Stimulated activated effector memory CD8-positive, alpha-beta T cell treated with anti-CD3 and anti-CD28 coated beads, Interleukin-12 subunit alpha, Interleukin-12 subunit beta, amount 100 ng/mL, for 72 hours (primary cell): Measurements from ENCODE around the gene DRD3.
A peak's percentile ranks its signal among the peaks of the same experiment; 100 is the strongest.

ENCODE experiments used
- ATAC-seq: fragments of 150-1000 bp; cut with Tn5 transposase; 2 replicates; pipeline ENCODE4 v1.10.0; 2021
- DNase-seq, 2 donors: peaks; one replicate each; pipeline ENCODE4 v3.0.0; 2021 to 2022; ENCODE audit warnings: low spot score in 2 of 2
- H3K27ac Mint-ChIP-seq: one replicate; pipeline ENCODE4 v1.8.0; 2022; ENCODE audit warnings: mild to moderate bottlenecking, mixed read lengths
- H3K36me3 Mint-ChIP-seq: one replicate; pipeline ENCODE4 v1.8.0; 2022; ENCODE audit warnings: mild to moderate bottlenecking, mixed read lengths
- H3K4me1 Mint-ChIP-seq: one replicate; pipeline ENCODE4 v1.8.0; 2022; ENCODE audit warnings: mixed read lengths
- H3K4me3 Mint-ChIP-seq: one replicate; pipeline ENCODE4 v1.8.0; 2022; ENCODE audit warnings: mild to moderate bottlenecking, mixed read lengths
- H3K9me3 Mint-ChIP-seq: one replicate; pipeline ENCODE4 v1.8.0; 2022; ENCODE audit warnings: mixed read lengths

DRD3 gene

DNA sequence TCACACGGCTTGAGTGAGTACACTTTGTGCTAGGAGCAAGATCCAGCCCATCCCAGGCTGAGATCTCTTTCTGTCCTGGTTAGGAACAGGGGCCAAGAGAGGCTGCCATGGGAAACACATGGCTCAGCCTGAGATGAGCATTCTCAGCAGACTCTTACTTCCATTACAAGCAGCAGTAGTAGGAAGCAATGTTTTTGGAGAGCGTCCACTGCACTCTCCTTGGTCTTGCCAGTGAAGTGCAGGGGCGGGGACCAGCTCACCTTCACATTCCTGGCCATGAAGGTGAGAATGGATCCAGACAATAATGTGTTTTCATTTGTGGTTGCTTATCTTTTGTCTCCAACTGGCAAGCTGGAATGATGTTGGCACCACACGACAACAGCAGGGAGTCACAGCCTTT is 33.8 kb upstream of the DRD3 start:
- Mint-ChIP-seq H3K4me3 (no peak overlapping the region), H3K36me3 (no peaks in the 10 kb centered on the region), H3K9me3 (peaks cover 2% of the 10 kb centered on the region), H3K27ac (no peak overlapping the region), H3K4me1 (peaks cover 17% of the 10 kb centered on the region)
- no peak for DNase-seq
- ATAC-seq: no peak

DNA sequence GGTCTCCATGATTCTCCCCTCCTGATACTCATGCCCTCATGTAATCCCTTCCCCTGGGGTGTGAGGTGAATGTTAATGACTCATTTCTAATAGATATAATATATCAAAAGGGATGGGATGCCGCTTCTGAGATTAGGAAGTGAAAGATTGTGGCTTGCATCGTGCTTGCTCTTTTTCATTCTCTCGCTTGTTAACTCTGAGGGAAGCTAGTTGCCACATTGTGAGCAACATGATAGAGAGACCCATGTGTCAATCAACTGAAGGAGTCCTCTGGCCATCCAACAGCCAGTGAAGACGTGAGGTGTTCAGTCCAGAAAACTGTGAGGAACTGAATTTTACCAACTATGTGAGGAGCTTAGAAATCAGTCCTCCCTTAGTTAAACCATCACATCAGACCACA is 28.9 kb upstream of the DRD3 start:
- no peak for ATAC-seq
- Mint-ChIP-seq H3K9me3 (peaks cover 2% of the 10 kb centered on the region), H3K4me3 (no peak overlapping the region), H3K4me1 (peaks cover 11% of the 10 kb centered on the region), H3K27ac (no peak overlapping the region), H3K36me3 (no peaks in the 10 kb centered on the region)
- no peak for DNase-seq

DNA sequence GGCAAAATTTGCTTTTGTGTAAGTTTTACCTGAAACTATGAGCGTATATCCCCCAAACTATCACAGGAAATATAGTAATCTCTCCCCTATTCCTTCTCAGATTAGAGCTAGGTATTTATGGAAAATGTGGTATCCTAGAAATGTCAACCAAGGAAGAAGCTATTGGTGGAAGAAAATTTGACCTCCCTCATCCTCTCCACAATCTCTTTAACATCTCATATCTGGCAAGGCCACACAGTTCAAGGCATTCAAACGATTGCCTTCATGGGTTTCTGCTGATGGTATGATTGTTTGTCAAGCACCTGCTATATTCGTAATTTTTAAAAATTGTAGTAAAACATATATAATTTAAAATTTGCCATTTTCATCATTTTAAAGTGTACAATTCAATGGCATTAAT is 27.5 kb upstream of the DRD3 start:
- H3K4me3 Mint-ChIP-seq: no peak overlapping the region
- no peaks in the 10 kb centered on the region for H3K4me1 Mint-ChIP-seq
- DNase-seq (no peak), ATAC-seq (no peak)
- no peaks in the 10 kb centered on the region for H3K36me3 Mint-ChIP-seq
- no peak overlapping the region for H3K27ac Mint-ChIP-seq
- H3K9me3 Mint-ChIP-seq: peaks cover 2% of the 10 kb centered on the region

DNA sequence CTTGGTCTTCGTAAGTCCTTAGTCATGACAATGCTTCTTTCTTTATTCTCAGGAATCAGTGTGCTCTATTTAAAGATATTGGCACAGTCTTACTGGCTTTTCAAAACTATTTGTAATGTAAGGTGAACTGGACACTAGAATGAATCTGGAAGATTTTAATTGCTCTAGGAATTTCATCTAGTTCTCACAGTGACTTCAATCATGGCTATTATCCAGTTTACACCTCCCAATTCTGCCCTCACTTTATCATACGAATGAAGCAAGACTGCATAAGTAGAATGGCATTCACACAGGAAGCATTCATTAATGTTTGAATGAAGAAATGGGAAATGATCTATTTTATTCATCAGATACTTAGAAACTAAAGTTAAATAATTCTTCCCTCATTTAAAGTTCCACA is 26.7 kb upstream of the DRD3 start:
- ATAC-seq (no peak), DNase-seq (no peak)
- H3K36me3 Mint-ChIP-seq: no peaks in the 10 kb centered on the region
- no peaks in the 10 kb centered on the region for H3K4me1 Mint-ChIP-seq
- H3K27ac Mint-ChIP-seq: no peak overlapping the region
- H3K4me3 Mint-ChIP-seq: no peak overlapping the region
- peaks cover 2% of the 10 kb centered on the region for H3K9me3 Mint-ChIP-seq

DNA sequence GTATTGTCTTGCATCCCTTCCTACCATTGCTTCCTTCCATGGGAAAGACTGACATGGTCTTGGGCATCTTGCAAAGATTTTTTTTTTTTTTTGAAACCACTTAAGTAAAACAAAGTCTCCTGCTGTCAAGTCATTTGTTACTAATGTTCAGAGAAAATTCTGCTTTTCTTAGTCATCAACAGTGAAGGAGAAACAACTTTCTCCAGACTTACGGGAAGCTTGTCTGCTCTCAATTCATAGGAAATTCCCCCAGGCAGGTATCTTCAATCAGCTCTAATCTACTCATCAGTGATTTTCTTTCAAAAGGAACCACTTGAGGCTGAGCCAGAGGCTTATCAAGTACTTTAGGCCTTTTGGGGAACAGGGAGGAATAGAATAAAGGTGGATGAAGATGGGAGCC is 15.9 kb upstream of the DRD3 start:
- H3K4me3 Mint-ChIP-seq: no peak overlapping the region
- no peaks in the 10 kb centered on the region for H3K9me3 Mint-ChIP-seq
- H3K4me1 Mint-ChIP-seq: no peaks in the 10 kb centered on the region
- H3K36me3 Mint-ChIP-seq: no peaks in the 10 kb centered on the region
- DNase-seq (no peak), ATAC-seq (no peak)
- no peak overlapping the region for H3K27ac Mint-ChIP-seq

DNA sequence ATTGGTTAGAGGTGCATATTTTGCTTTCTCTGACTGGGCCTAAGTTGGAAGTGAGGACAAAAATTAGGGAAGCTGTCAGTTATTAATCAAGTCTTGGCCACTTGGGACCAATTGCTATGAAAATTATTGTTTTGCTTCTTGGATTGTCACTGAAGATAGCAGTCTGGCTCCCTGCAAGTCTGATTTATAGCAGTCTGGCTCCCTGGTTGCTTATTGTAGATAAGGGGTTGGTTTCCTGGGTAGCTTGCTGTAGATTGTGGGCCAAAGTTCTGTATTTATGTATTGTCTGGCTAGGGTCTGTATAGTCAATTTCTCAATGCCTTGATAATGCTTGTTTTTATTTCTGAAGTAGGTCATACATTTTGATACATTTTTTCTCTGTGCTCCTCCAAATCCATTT is 13.3 kb upstream of the DRD3 start:
- ATAC-seq (no peak), DNase-seq (no peak)
- Mint-ChIP-seq H3K4me3 (no peak overlapping the region), H3K4me1 (no peaks in the 10 kb centered on the region), H3K27ac (no peak overlapping the region), H3K36me3 (no peaks in the 10 kb centered on the region), H3K9me3 (no peaks in the 10 kb centered on the region)

DNA sequence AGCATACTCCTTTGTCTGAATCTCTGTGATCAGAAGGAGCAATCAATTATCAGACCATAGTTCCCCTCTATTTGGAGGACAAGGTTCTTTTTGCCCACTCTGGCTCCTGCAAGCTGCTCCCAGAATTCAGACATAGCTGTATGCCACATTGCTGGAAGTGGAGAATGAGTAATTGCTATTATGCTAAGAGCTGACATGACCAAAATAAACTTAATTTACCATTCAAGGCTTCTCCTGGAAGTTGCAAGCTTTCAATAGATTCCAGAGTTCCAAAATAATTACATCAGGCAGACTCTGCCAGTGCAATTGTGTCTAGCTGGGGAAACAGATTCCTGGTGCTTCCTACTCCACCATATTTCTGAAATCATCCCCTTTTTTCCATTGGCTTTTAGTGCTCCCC is 7.6 kb upstream of the DRD3 start:
- no peaks in the 10 kb centered on the region for H3K36me3 Mint-ChIP-seq
- ATAC-seq (no peak), DNase-seq (no peak)
- no peaks in the 10 kb centered on the region for H3K4me1 Mint-ChIP-seq
- H3K4me3 Mint-ChIP-seq: no peak overlapping the region
- H3K27ac Mint-ChIP-seq: no peak overlapping the region
- H3K9me3 Mint-ChIP-seq: peaks cover 6% of the 10 kb centered on the region

DNA sequence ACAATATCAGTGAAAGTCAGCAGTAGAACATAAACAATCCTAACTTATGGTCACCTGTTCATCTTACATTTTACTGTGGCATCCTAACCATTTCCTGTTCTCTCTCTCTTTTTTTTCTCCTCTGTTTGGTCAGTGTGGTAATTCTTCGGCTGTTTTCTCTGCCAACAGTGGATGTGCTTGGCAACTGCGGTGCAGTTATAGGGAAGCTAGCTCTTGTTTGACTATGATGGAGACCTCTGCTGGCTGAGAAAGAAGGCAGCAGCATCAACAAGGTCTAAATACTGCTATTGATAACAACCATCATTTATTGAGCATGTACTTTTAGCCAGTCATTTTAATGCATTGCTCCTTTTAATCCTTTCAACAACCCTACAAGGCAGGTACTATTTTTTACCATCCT is 723 bp upstream of the DRD3 start:
- H3K9me3 Mint-ChIP-seq: peaks cover 2% of the 10 kb centered on the region

DNA sequence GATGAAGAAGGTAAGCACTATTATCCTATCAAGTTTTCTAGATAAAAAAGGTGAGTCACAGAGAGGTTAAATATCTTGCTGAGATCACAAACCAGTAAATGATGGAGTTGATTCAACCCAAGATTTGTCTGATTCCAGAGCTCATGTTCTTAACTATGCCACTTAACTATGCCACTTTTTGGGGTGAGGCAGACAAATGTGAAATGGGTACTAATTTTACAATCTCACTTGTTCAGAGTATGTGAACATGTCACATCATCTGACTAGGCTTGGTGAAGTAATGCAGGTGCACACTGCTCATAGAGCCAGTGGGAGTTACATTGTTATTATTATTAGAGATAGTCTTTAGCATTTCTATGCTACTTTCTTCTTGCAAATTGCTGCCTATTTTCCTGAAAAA is 2.0 kb downstream of the DRD3 start:
- Mint-ChIP-seq H3K4me1 (peaks cover 7% of the 10 kb centered on the region), H3K27ac (no peak overlapping the region), H3K9me3 (peaks cover 2% of the 10 kb centered on the region), H3K4me3 (no peak overlapping the region), H3K36me3 (no peaks in the 10 kb centered on the region)
- DNase-seq (no peak), ATAC-seq (peak; percentile 46)

More for the DNA sequence above, 723 bp upstream of the DRD3 start:
- H3K27ac Mint-ChIP-seq: no peak overlapping the region
- ATAC-seq: peak; percentile 51
- H3K4me1 Mint-ChIP-seq: peaks cover 7% of the 10 kb centered on the region
- H3K36me3 Mint-ChIP-seq: no peaks in the 10 kb centered on the region
- no peak overlapping the region for H3K4me3 Mint-ChIP-seq
- DNase-seq: no peak

DNA sequence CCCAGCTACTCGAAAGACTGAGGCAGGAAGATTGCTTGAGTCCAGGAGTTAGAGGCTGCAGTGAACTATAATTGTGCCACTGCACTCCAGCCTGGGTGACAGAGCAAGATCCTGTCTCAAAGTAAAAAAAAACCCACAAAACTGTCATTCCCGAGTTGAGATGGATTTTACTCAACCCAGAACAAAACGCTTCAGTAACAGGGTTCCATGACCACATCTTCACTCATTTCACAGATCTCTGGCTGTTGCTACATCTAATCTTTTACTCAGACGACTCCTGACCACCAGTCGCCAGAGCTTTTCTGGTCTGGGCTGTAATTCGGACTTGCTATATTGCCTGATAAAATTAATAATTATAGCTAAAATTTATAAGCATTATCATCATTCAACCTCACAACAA is 2.4 kb downstream of the DRD3 start:
- Mint-ChIP-seq H3K4me1 (peaks cover 7% of the 10 kb centered on the region), H3K27ac (no peak overlapping the region), H3K36me3 (no peaks in the 10 kb centered on the region), H3K4me3 (no peak overlapping the region), H3K9me3 (peaks cover 2% of the 10 kb centered on the region)
- DNase-seq (no peak), ATAC-seq (peak; percentile 57)

DNA sequence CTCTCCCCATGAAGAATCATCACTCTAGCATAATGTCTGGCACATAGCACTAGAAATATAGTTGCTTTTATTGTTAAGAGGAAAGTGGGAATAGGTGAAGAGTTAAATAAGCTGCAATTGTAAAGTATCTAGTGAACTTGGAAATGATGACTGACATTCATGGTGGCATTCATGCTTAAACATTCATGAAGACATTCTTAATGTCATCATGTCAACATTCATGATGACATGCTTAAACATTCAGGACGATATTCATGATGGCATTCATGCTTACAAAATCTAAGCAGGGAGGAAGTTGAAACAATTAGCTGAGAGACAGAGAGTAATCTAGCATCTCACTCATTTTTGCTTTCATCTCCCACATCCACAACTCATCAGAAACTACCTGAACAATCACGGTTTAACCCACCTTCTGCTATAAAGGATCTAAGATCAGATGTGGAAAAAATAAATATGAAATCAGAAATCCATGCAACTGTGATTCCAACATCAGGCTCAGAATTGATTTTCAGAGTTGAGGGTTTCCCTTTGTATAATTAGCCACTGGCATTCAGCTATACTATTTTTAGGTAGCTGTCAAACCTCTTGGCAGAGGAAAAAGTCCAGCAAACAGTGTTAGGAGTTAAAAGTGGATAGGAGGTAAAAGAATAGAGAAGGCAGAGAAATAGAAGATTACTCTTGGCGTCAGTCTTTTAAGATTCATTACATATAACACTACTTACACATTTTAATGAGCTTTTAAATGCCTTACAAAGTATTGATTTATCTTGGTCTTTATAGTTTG is 3.5 kb downstream of the DRD3 start:
- H3K9me3 Mint-ChIP-seq: peaks cover 2% of the 10 kb centered on the region
- H3K4me3 Mint-ChIP-seq: no peak overlapping the region
- H3K4me1 Mint-ChIP-seq: peaks cover 7% of the 10 kb centered on the region
- ATAC-seq (no peak), DNase-seq (no peak)
- no peak overlapping the region for H3K27ac Mint-ChIP-seq
- H3K36me3 Mint-ChIP-seq: no peaks in the 10 kb centered on the region

DNA sequence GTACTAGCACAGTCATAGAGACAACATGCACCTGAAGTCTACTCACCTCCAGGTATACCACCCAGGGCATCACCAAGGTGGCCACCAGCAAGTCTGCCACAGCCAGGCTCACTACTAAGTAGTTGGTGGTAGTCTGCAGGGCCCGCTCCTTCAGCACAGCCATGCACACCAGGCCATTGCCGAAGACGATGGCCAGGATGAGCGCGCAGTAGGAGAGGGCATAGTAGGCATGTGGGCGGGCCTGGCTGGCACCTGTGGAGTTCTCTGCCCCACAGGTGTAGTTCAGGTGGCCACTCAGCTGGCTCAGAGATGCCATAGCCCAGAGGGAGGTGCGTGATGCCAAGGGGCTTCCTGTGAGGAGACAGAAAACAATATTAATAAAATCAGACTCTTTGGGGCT is 7.2 kb downstream of the DRD3 start:
- no peak for ATAC-seq
- no peak overlapping the region for H3K27ac Mint-ChIP-seq

DNA sequence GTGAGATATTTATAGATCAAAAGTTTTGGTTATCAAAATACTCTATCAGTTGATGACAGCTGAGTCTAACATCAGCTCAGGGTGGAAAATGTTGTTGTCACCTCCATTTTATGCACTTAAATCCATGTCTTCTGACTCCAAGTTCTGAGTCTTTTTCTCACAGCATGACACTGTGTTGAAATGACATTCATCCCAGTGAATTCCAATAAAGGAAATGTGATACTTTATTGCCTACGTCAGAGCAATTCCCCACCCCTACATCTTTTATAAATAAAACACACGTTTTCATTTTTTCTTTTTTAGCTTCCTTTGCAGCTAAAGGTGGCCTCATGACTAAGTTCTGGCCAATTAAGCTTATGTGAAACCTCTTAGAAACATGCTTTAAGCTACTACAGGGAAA is 10.7 kb downstream of the DRD3 start:
- H3K9me3 Mint-ChIP-seq: no peaks in the 10 kb centered on the region
- no peaks in the 10 kb centered on the region for H3K4me1 Mint-ChIP-seq
- no peaks in the 10 kb centered on the region for H3K36me3 Mint-ChIP-seq
- ATAC-seq (no peak), DNase-seq (no peak)
- H3K27ac Mint-ChIP-seq: no peak overlapping the region
- no peak overlapping the region for H3K4me3 Mint-ChIP-seq

More for the DNA sequence above, 7.2 kb downstream of the DRD3 start:
- no peak for DNase-seq
- H3K4me1 Mint-ChIP-seq: no peaks in the 10 kb centered on the region
- no peaks in the 10 kb centered on the region for H3K36me3 Mint-ChIP-seq
- no peak overlapping the region for H3K4me3 Mint-ChIP-seq
- no peaks in the 10 kb centered on the region for H3K9me3 Mint-ChIP-seq

DNA sequence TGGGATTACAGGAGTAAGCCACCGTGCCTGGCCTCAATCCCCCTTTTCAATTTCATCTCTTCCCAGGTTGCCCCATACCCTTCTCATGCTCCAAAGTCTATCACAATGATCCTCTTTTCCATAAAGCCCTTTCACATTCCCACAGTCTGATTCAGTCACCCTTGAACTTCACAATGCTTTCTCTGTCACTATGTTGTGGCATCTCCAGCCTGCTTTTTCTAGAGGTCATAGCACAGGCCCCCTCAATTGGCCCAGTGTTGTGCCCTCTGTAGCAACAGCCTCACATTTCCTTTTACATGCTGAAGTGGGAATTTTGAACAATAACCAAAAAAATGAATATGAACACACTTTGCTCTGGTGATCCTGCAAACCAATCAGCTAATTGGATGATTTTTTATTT is 21.5 kb downstream of the DRD3 start:
- Mint-ChIP-seq H3K9me3 (no peaks in the 10 kb centered on the region), H3K27ac (no peak overlapping the region)

DNA sequence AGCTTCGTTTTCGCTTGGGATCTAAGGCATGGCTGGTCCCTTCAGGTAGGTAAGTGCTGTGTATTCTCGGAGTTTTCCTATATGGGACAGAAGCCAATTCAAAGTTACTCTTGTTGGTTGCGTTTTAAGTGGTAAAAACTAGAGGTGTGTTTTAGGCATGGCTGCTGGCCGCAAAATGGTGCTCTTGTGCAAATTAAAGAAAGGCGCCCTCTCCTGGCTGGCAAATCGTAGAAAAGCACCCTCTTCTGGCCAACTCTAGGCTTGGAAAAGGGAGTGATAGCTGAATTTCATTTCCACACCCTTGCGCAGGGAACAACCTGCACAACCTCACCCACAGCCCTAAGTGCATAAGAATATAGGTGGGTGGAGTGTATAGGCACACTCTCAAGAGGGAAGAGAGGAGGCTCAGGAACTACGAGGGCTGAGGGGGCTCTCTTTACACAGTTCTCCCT is 23.5 kb downstream of the DRD3 start:
- no peaks in the 10 kb centered on the region for H3K9me3 Mint-ChIP-seq
- DNase-seq (no peak), ATAC-seq (no peak)
- H3K4me1 Mint-ChIP-seq: no peaks in the 10 kb centered on the region
- H3K36me3 Mint-ChIP-seq: no peaks in the 10 kb centered on the region
- H3K27ac Mint-ChIP-seq: no peak overlapping the region
- no peak overlapping the region for H3K4me3 Mint-ChIP-seq

More for the DNA sequence above, 21.5 kb downstream of the DRD3 start:
- DNase-seq (no peak), ATAC-seq (no peak)
- Mint-ChIP-seq H3K36me3 (no peaks in the 10 kb centered on the region), H3K4me1 (no peaks in the 10 kb centered on the region), H3K4me3 (no peak overlapping the region)

DNA sequence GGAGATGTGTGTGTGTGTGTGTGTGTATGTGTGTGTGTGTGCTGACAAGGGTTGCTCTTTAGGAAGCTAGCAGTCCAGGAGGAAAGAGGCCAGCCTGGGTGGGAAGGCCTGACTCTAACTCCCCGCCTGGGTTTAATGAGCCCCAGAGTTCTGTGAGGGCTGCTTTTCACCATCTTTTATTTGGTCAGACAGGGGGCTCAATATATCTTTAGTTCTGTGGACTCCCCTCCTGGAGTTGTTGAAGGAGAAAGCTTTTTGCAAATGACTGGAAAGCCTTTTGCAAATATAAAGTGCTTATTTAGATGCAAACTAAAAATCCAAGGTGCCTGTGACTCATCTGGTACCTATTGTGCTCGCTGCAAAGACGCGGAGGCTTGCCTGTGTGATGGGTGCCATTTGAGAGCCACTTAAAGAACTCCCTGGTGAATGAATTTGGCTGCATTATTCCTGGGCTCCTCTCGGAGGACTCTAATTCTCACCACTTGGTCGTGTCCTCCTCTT is 24.5 kb downstream of the DRD3 start:
- Mint-ChIP-seq H3K36me3 (no peaks in the 10 kb centered on the region), H3K4me3 (no peak overlapping the region), H3K9me3 (no peaks in the 10 kb centered on the region), H3K27ac (no peak overlapping the region), H3K4me1 (no peaks in the 10 kb centered on the region)
- no peak for DNase-seq
- ATAC-seq: no peak
